T-helper 17 cell (primary cell): Measurements from ENCODE around the gene SOX1. TPM values are rescaled to one million over a fixed set of nuclear protein-coding genes. Genes with fewer than 3 reads are reported as not detected.

Experiments used
- ATAC-seq: fragments of 150-1000 bp; cut with Tn5 transposase; 2 replicates; pipeline ENCODE4 v1.10.0; 2021; ENCODE audit warnings: mild to moderate bottlenecking, moderate library complexity
- DNase-seq, 3 donors: peaks; one replicate each; pipeline versions ENCODE4 v3.0.0 to v3.0.0-alpha.2; 2020 to 2021
- H3K9me3 ChIP-seq: one replicate; pipeline ENCODE4 v1.7.0; 2013; ENCODE audit warnings: low read length, mild to moderate bottlenecking; ENCODE audit not compliant: control insufficient read depth, poor library complexity, severe bottlenecking
- H3K27ac Mint-ChIP-seq: one replicate; pipeline ENCODE4 v1.8.0; 2022; ENCODE audit warnings: mild to moderate bottlenecking, moderate library complexity, mixed read lengths
- H3K27me3 Mint-ChIP-seq: one replicate; pipeline ENCODE4 v1.8.0; 2022; ENCODE audit warnings: mixed read lengths
- H3K36me3 Mint-ChIP-seq: one replicate; pipeline ENCODE4 v1.8.0; 2022; ENCODE audit warnings: low read depth, mixed read lengths
- H3K4me1 Mint-ChIP-seq: one replicate; pipeline ENCODE4 v1.8.0; 2022; ENCODE audit warnings: mild to moderate bottlenecking, mixed read lengths
- H3K4me3 Mint-ChIP-seq: one replicate; pipeline ENCODE4 v1.8.0; 2022; ENCODE audit warnings: mild to moderate bottlenecking, moderate library complexity, mixed read lengths
- total RNA-seq, 4 donors: library from RNA in 2 of 4; stranded (reverse) in 2 of 4; gene quantifications; one replicate each; pipeline ENCODE4 v1.2.3 and lab custom pipeline; 2022 to 2026

The SOX1 gene
- total RNA-seq, 2 donors from 2014 or later, result not detected

- no peak for DNase-seq
- no peak for ATAC-seq
- Mint-ChIP-seq H3K27me3 (peaks cover 80% of the 10 kb centered on the region), H3K36me3 (no peaks in the 10 kb centered on the region), H3K4me1 (peaks cover 2% of the 10 kb centered on the region), H3K27ac (no peak overlapping the region), H3K4me3 (no peak overlapping the region)
- no peaks in the 10 kb centered on the region for H3K9me3 ChIP-seq
These were observed 30.0 kb downstream of the SOX1 start for GRCh38 chr13:112096959-112097358.

GRCh38 chr13:112097770-112098169 is 30.8 kb downstream of the SOX1 start:
- H3K4me1 Mint-ChIP-seq, result peaks cover 2% of the 10 kb centered on the region
- no peak overlapping the region for H3K4me3 Mint-ChIP-seq
- no peak for ATAC-seq
- no peaks in the 10 kb centered on the region for H3K9me3 ChIP-seq
- peaks cover 80% of the 10 kb centered on the region for H3K27me3 Mint-ChIP-seq
- DNase-seq, result no peak
- no peaks in the 10 kb centered on the region for H3K36me3 Mint-ChIP-seq
- no peak overlapping the region for H3K27ac Mint-ChIP-seq

GRCh38 chr13:112098699-112099098 is 31.8 kb downstream of the SOX1 start:
- DNase-seq (no peak), ATAC-seq (no peak)
- Mint-ChIP-seq H3K4me1 (peaks cover 2% of the 10 kb centered on the region), H3K27ac (no peak overlapping the region), H3K36me3 (no peaks in the 10 kb centered on the region), H3K27me3 (peaks cover 75% of the 10 kb centered on the region), H3K4me3 (no peak overlapping the region)
- no peaks in the 10 kb centered on the region for H3K9me3 ChIP-seq

GRCh38 chr13:112101360-112101930 is 34.5 kb downstream of the SOX1 start:
- no peaks in the 10 kb centered on the region for H3K9me3 ChIP-seq
- H3K4me3 Mint-ChIP-seq, result no peak overlapping the region
- H3K4me1 Mint-ChIP-seq, result peaks cover 4% of the 10 kb centered on the region
- ATAC-seq, result no peak
- no peak overlapping the region for H3K27ac Mint-ChIP-seq
- H3K36me3 Mint-ChIP-seq, result no peaks in the 10 kb centered on the region
- no peak for DNase-seq
- H3K27me3 Mint-ChIP-seq, result peaks cover 67% of the 10 kb centered on the region

- no peak for ATAC-seq
- H3K4me3 Mint-ChIP-seq, result no peak overlapping the region
- H3K27me3 Mint-ChIP-seq, result peaks cover 69% of the 10 kb centered on the region
- H3K9me3 ChIP-seq, result no peaks in the 10 kb centered on the region
- H3K27ac Mint-ChIP-seq, result no peak overlapping the region
- H3K4me1 Mint-ChIP-seq, result peaks cover 5% of the 10 kb centered on the region
- no peak for DNase-seq
- no peaks in the 10 kb centered on the region for H3K36me3 Mint-ChIP-seq
These were observed 35.3 kb downstream of the SOX1 start for GRCh38 chr13:112102243-112102642.

- no peaks in the 10 kb centered on the region for H3K36me3 Mint-ChIP-seq
- no peak overlapping the region for H3K4me3 Mint-ChIP-seq
- no peak for ATAC-seq
- H3K9me3 ChIP-seq, result no peaks in the 10 kb centered on the region
- H3K27me3 Mint-ChIP-seq, result peaks cover 71% of the 10 kb centered on the region
- no peak for DNase-seq
- peaks cover 5% of the 10 kb centered on the region for H3K4me1 Mint-ChIP-seq
- H3K27ac Mint-ChIP-seq, result no peak overlapping the region
These were observed 36.4 kb downstream of the SOX1 start for GRCh38 chr13:112103260-112103838.

- peaks cover 71% of the 10 kb centered on the region for H3K27me3 Mint-ChIP-seq
These were observed 37.3 kb downstream of the SOX1 start for GRCh38 chr13:112103961-112104880.

GRCh38 chr13:112104881-112105234 is 37.9 kb downstream of the SOX1 start:
- Mint-ChIP-seq H3K4me1 (peaks cover 3% of the 10 kb centered on the region), H3K27me3 (peaks cover 70% of the 10 kb centered on the region), H3K4me3 (no peak overlapping the region), H3K27ac (no peak overlapping the region), H3K36me3 (peaks cover 4% of the 10 kb centered on the region)
- H3K9me3 ChIP-seq, result no peaks in the 10 kb centered on the region
- no peak for DNase-seq
- no peak for ATAC-seq

More at GRCh38 chr13:112103961-112104880, 37.3 kb downstream of the SOX1 start:
- no peaks in the 10 kb centered on the region for H3K9me3 ChIP-seq
- no peak overlapping the region for H3K4me3 Mint-ChIP-seq
- ATAC-seq (no peak), DNase-seq (no peak)
- H3K36me3 Mint-ChIP-seq, result peaks cover 4% of the 10 kb centered on the region
- no peak overlapping the region for H3K27ac Mint-ChIP-seq
- peaks cover 3% of the 10 kb centered on the region for H3K4me1 Mint-ChIP-seq

GRCh38 chr13:112105244-112105681 is 38.3 kb downstream of the SOX1 start:
- H3K27ac Mint-ChIP-seq, result no peak overlapping the region
- no peak overlapping the region for H3K4me3 Mint-ChIP-seq
- peaks cover 4% of the 10 kb centered on the region for H3K36me3 Mint-ChIP-seq
- peaks cover 69% of the 10 kb centered on the region for H3K27me3 Mint-ChIP-seq
- no peaks in the 10 kb centered on the region for H3K9me3 ChIP-seq
- H3K4me1 Mint-ChIP-seq, result peaks cover 3% of the 10 kb centered on the region
- no peak for DNase-seq
- ATAC-seq, result no peak

GRCh38 chr13:112105892-112106291 is 38.9 kb downstream of the SOX1 start:
- DNase-seq (no peak), ATAC-seq (no peak)
- H3K9me3 ChIP-seq, result no peaks in the 10 kb centered on the region
- Mint-ChIP-seq H3K27ac (no peak overlapping the region), H3K4me1 (peaks cover 3% of the 10 kb centered on the region), H3K4me3 (no peak overlapping the region), H3K27me3 (peaks cover 65% of the 10 kb centered on the region), H3K36me3 (peaks cover 4% of the 10 kb centered on the region)

GRCh38 chr13:112106478-112107141 is 39.7 kb downstream of the SOX1 start:
- peaks cover 65% of the 10 kb centered on the region for H3K27me3 Mint-ChIP-seq
- H3K27ac Mint-ChIP-seq, result no peak overlapping the region
- no peak for ATAC-seq

GRCh38 chr13:112107289-112107688 is 40.3 kb downstream of the SOX1 start:
- H3K9me3 ChIP-seq, result no peaks in the 10 kb centered on the region
- ATAC-seq (no peak), DNase-seq (no peak)
- no peak overlapping the region for H3K4me3 Mint-ChIP-seq
- peaks cover 4% of the 10 kb centered on the region for H3K36me3 Mint-ChIP-seq
- H3K4me1 Mint-ChIP-seq, result peaks cover 3% of the 10 kb centered on the region
- peaks cover 64% of the 10 kb centered on the region for H3K27me3 Mint-ChIP-seq
- H3K27ac Mint-ChIP-seq, result no peak overlapping the region

More at GRCh38 chr13:112106478-112107141, 39.7 kb downstream of the SOX1 start:
- no peaks in the 10 kb centered on the region for H3K9me3 ChIP-seq
- H3K36me3 Mint-ChIP-seq, result peaks cover 4% of the 10 kb centered on the region
- H3K4me3 Mint-ChIP-seq, result no peak overlapping the region
- peaks cover 3% of the 10 kb centered on the region for H3K4me1 Mint-ChIP-seq
- no peak for DNase-seq

GRCh38 chr13:112110479-112110878 is 43.5 kb downstream of the SOX1 start:
- H3K4me1 Mint-ChIP-seq, result peaks cover 3% of the 10 kb centered on the region
- peaks cover 4% of the 10 kb centered on the region for H3K36me3 Mint-ChIP-seq
- no peak for DNase-seq
- H3K4me3 Mint-ChIP-seq, result no peak overlapping the region
- H3K9me3 ChIP-seq, result no peaks in the 10 kb centered on the region
- no peak overlapping the region for H3K27ac Mint-ChIP-seq
- ATAC-seq, result no peak
- peaks cover 78% of the 10 kb centered on the region for H3K27me3 Mint-ChIP-seq
